KOPT-K1 (cell line): Measurements from ENCODE around the gene PSPH.
"Not testable (repeated sequence)": the region's sequence is repeated elsewhere in the genome, so short reads cannot be mapped to it uniquely, and the experiment has no call there.

ENCODE experiments used
- H3K27ac ChIP-seq: fragments of 200-600 bp; sonication (generic); 2 replicates; pipeline ENCODE4 v1.5.1; 2016; ENCODE audit warnings: antibody characterized with exemption, mild to moderate bottlenecking, low read depth, low read length; ENCODE audit not compliant: poor library complexity, severe bottlenecking
- H3K36me3 ChIP-seq: fragments of 200-600 bp; sonication (generic); 2 replicates; pipeline ENCODE4 v1.5.1; 2017; ENCODE audit warnings: antibody characterized with exemption, mild to moderate bottlenecking, low read length, moderate library complexity; ENCODE audit not compliant: insufficient read depth
- H3K9me3 ChIP-seq: fragments of 200-600 bp; sonication (generic); 2 replicates; pipeline ENCODE4 v1.5.1; 2017; ENCODE audit warnings: antibody characterized with exemption, low read length, mild to moderate bottlenecking; ENCODE audit not compliant: insufficient read depth, poor library complexity, severe bottlenecking

PSPH gene

DNA sequence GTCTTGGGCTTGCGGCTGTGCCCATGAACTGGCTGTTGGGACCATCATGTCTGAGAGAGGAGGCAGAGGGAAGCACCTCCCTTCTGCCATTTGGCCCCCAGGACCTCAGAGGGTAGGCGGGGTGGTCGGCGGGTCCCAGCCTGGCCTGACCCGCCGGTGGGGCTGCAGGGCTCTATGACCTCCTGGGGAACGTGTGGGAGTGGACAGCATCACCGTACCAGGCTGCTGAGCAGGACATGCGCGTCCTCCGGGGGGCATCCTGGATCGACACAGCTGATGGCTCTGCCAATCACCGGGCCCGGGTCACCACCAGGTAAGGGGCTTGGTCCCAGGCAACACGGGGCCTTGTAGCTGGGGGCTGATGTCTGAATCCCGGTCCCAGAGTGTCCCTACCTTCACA is 27.0 kb upstream of the PSPH start:
- H3K9me3 ChIP-seq: no peaks in the 10 kb centered on the region
- H3K27ac ChIP-seq: no peak overlapping the region
- peaks cover 89% of the 10 kb centered on the region for H3K36me3 ChIP-seq

DNA sequence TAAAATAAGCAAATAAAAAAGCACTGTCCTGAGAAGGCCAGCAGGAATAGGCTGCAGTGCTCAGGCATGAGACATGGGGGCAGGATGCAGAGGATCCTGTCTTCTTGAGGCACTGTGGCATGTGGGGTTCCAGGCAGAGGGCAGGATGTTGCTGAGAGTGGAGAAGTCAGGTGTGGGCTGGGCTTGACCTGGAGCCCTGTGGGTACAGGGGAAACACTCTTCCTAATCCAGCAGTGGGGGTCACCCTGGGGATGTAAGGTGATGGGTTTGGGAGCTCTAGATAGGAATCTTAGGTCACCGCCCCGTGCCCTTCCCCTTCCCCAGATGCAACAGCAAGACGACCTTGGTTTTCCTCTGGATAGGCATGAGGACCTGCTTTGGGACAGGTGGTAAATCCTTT is 26.4 kb upstream of the PSPH start:
- Histone ChIP-seq H3K9me3 (no peaks in the 10 kb centered on the region), H3K36me3 (peaks cover 91% of the 10 kb centered on the region), H3K27ac (no peak overlapping the region)

DNA sequence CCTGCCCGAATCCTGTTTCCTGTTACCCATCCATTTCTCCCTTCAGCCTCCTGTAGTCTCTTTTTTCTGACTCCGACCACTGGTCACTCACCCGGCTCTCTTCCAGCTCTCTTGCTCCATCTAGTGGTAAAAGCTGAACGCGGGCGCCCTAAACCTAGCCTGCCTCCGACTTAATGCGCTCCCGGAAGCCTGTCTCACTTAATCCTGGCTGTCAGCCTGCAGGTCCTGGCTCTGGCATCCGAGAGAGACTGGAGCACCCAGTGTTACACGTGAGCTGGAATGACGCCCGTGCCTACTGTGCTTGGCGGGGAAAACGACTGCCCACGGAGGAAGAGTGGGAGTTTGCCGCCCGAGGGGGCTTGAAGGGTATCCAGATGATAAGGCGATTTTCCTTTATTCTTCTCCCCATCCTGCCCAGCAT is 23.1 kb upstream of the PSPH start:
- no peak overlapping the region for H3K27ac ChIP-seq

DNA sequence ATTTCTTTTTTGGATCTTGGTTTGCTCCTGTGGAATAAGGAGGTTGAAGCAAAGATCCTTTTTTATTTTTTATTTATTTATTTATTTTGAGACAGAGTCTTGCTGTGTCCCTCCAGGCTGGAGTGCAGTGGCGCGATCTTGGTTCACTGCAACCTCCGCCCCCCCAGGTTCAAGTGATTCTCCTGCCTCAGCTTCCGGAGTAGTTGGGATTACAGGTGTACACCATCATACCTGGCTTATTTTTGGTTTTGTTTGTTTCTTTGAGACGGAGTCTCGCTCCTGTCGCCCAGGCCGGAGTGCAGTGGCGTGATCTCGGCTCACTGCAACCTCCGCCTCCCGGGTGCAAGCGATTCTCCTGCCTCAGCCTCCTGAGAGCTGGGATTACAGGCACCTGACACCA is 15.1 kb upstream of the PSPH start:
- H3K27ac ChIP-seq, H3K9me3 ChIP-seq: not testable (repeated sequence)
- H3K36me3 ChIP-seq: peaks cover 75% of the 10 kb centered on the region

More for the DNA sequence above, 23.1 kb upstream of the PSPH start:
- peaks cover 90% of the 10 kb centered on the region for H3K36me3 ChIP-seq
- H3K9me3 ChIP-seq: no peaks in the 10 kb centered on the region

DNA sequence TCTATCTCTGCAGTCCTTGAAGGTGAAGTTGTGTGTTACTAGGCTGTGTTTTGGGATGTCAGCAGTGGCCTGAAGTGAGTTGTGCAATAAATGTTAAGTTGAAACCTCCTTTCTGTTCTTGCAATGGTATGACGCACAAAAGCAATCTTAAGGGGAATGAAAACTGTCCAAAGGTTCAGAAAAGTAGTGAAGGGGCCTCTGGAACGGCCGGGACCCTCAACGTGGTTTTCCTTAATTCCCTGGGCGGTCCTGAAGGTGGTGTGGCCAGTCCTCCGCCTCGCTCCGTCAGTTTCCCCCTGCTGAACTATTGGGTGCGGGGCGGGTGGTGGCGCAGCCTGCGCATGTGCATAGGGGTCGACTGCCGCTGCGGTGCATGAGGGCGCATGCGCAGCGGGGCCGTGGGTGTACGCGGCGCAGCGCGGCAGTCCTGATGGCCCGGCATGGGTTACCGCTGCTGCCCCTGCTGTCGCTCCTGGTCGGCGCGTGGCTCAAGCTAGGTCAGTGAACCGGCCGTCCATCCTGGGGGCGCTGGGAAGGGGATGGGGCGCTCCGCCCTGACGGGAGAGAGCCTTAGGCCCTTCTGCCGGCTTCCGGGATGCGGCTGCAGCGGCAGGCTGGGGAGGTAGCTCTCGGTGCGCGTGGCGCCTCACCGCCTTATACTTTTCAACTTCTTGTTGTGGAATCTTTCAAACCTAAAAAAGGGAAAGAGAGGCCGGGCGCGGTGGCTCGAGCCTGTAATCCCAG is 12.8 kb upstream of the PSPH start, which contains the start of gene SUMF2:
SUMF2 (plus strand) TSS at position 405 of the 744 bp plus-strand sequence; CDS start at position 431, 26 bp downstream.
- Histone ChIP-seq H3K9me3 (no peaks in the 10 kb centered on the region), H3K27ac (peak within 1 kb of the TSS; percentile 88), H3K36me3 (peaks cover 75% of the 10 kb centered on the region)

DNA sequence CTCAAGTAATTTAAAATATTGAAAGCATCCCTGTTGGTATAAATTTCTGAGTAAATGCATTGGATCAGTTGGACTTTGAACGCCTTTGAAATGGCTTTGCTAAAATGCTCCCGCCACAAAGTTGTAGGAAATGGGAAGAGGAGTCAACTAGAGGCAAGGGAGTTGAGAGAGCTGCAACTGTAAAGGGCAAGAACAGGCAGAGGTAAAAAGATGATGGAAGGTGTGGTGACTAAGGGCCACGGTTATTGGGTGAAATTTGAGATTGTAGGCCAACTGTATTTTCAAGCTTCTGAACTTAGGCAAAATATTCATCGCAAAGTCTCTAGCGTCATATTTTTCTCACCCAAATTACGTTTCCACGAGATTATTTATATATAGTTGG is 12.2 kb upstream of the PSPH start:
- Histone ChIP-seq H3K36me3 (peaks cover 75% of the 10 kb centered on the region), H3K9me3 (no peaks in the 10 kb centered on the region), H3K27ac (peak overlapping the region; percentile 88)

DNA sequence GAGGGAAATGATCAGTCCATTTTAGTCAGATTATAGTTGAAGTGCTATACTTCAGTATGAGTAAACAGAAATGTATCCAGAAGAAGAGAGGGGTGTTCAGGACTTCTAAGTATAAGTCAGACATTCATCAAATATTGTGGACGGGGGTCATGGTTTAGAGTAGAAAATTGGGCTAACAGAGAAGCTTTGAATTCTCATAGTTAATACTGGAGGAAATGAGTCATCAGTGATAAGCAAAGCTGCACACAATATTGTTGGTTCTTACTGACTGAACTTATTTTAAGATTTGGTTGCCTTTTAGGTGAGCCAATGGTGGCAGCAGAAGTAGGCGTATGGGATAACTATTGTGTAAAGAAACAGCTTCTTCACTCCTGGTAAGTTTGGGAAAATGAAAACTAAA is 11.1 kb upstream of the PSPH start:
- H3K27ac ChIP-seq: no peak overlapping the region
- H3K9me3 ChIP-seq: no peaks in the 10 kb centered on the region
- H3K36me3 ChIP-seq: peaks cover 76% of the 10 kb centered on the region

DNA sequence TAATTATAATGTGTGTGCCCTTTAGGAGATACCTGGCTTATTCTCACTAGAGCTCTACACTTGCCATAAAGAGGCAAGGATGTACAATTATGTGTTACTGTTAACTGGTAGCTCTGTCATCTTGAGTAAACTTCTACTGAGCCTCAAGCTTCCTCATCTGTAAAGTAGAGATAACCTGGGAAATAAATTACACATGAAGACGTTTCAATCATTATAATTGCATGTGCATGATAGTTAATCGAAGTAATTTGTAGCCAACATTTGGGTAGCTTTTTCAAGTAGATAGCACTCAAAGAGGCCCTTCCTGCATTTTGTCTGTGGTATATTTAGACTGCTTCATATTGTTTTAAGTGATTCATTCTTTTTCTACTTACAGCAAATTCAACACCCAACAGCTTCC is 2.7 kb upstream of the PSPH start:
- H3K36me3 ChIP-seq: peaks cover 64% of the 10 kb centered on the region
- H3K9me3 ChIP-seq: no peaks in the 10 kb centered on the region
- H3K27ac ChIP-seq: no peak overlapping the region

DNA sequence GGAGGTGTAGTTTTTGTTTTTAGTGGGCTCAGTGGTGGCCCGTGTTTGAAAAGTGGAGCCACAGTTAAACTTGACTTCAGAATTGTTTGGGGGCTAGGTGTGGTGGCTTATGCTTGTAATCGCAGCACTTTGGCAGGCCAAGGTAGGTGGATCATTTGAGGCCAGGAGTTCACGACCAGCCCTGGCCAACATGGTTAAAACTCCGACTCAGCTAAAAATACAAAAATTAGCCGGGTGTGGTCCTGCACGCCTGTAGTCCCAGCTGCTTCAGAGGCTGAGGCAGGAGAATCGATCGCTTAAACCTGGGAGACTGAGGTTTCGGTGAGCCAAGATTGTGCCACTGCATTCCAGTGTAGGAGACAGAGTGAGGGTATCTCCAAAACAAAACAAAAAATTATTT is 2.1 kb upstream of the PSPH start:
- peaks cover 58% of the 10 kb centered on the region for H3K36me3 ChIP-seq
- H3K27ac ChIP-seq: peak overlapping the region; percentile 78
- H3K9me3 ChIP-seq: no peaks in the 10 kb centered on the region

GRCh38 chr7:56051053-56051338 is 248 bp downstream of the PSPH start:
- peaks cover 34% of the 10 kb centered on the region for H3K36me3 ChIP-seq
- peak overlapping the region; percentile 78 for H3K27ac ChIP-seq
- no peaks in the 10 kb centered on the region for H3K9me3 ChIP-seq

GRCh38 chr7:56048763-56049162 is 2.5 kb downstream of the PSPH start:
- not testable (repeated sequence) for H3K27ac ChIP-seq, H3K9me3 ChIP-seq
- H3K36me3 ChIP-seq: peaks cover 12% of the 10 kb centered on the region

- Histone ChIP-seq H3K9me3 (no peaks in the 10 kb centered on the region), H3K27ac (no peak overlapping the region), H3K36me3 (peaks cover 6% of the 10 kb centered on the region)
These were observed 3.0 kb downstream of the PSPH start for GRCh38 chr7:56048245-56048644.

DNA sequence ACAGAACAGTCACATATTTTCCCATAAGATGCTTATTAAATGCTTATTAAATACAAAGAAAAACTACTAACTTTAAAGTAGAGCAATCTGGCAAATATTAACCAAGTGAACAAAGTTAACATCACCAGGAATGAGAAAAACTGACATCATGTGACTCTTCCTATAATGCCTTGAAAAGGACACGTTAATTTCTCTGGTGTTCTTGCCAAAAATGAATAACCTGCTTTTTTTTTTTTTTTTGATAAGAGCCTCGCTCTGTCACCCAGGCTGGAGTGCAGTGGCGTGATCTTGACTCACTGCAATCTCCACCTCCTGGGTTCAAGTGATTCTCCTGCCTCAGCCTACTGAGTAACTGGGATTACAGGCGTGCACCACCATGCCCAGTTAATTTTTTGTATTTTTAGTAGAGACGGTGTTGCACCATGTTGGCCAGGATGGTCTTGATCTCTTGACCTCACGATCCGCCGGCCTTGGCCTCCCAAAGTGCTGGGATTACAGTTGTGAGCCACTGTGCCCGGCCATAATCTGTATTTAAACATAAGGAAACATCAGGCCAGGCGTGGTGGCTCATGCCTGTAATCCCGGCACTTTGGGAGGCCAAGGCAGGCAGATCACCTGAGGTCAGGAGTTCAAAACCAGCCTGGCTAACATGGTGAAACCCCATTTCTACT is 3.7 kb downstream of the PSPH start:
- not testable (repeated sequence) for H3K36me3 ChIP-seq, H3K27ac ChIP-seq, H3K9me3 ChIP-seq

GRCh38 chr7:56046721-56047445 is 4.4 kb downstream of the PSPH start:
- Histone ChIP-seq H3K9me3 (no peaks in the 10 kb centered on the region), H3K36me3 (peaks cover 13% of the 10 kb centered on the region; the same call in 1 of the 2 replicates), H3K27ac (no peak overlapping the region)

DNA sequence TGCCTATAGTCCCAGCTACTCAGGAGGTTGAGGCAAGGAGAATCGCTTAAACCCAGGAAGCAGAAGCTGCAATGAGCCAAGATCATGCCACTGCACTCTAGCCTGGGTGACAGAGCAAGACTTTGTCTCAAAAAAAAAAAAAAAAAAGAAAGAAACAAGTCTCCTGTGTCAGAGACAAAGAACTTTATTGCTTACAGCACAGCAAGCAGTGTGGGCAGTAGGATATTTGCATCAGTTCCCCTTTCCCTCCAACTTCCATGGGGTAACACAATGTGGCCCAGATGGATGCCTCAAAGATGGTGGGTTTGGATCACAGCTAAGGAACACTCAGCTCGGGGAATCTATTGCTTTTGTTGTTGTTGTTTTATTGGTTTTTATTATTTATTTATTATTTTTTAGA is 5.5 kb downstream of the PSPH start:
- peaks cover 22% of the 10 kb centered on the region; the same call in 1 of the 2 replicates for H3K36me3 ChIP-seq
- not testable (repeated sequence) for H3K27ac ChIP-seq, H3K9me3 ChIP-seq
